HG02571 (cell line): ENCODE results near the gene PARN.

Experiments
- ATAC-seq: cut with Tn5 transposase; IDR thresholded peaks from one replicate; pipeline ENCODE4 v1.9.1; 2021; ENCODE audit warnings: mild to moderate bottlenecking, moderate library complexity; ENCODE audit not compliant: unreplicated experiment

The PARN gene

DNA sequence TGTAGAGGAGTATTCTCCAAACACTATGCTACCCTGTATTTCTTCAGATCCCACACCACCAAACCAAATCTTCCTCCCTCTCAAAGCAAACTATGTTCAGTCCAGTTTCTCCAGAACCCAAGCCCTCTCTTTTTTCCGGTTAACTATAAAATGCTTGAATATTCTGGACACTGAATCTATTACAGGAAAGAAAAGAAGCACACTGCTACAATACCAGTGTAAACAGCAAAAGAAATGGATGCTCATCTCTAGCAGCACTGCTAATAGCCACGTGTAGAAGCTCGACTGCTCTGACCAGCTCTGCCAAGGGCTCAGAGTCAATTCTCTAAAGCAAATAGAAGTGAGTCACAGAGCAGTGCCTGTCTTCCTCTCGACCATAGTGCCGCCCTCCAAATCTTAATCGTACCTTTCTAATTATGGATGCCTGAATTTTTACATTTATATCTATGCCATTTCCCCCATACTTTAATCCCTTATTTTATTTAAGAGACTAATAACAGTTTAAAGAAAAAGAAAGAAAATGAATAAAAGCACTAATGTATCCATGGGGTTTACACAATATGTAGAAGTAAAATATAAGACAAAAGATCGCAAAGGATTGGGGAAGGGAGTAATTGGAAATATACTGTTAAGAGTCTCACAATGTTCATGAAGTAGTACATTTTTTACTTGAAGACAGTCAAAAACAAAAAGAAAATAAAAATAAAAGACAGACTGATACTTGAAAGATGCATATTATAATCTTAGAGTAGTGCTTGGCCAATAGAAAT is 154.5 kb downstream of the PARN start:
- ATAC-seq, result no peak

DNA sequence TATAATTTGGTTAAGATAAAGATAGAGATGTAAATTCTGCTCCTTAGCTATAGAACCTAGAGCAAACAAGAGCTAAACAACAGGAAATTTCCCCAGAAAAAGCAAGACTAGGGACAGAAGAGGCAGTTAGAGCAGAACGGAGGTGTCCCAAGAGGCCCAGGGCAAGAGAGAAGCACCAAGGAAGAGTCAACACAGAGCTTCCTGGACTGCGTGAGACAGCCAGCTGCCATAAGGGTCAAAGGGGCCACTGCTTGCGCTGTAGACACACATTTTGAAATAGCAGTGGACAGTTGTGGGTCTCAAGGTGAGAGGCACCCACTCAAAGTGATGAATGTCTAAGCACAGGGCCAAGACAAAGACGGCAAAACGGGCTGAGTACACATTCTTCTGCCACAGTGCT is 156.6 kb downstream of the PARN start:
- ATAC-seq, result no peak

DNA sequence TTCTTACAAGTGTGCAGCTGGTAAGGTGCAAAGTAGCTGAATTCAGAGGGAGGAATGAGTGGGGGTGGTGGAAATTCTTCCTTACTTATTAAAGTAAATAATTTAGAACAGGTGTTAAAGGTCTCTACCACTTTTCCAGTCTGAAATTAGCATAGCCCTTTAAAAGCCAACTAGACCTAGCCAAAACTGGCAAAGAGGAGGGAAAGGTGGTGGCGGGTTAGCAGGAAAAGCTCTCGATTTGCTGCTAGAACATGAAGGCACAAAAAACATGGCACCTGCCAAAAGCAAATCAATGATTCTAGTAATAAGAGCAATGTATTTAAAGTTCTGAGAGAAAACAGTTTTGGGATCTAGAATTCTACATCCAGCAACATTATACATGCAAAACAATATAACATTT is 157.7 kb downstream of the PARN start:
- ATAC-seq, result no peak

DNA sequence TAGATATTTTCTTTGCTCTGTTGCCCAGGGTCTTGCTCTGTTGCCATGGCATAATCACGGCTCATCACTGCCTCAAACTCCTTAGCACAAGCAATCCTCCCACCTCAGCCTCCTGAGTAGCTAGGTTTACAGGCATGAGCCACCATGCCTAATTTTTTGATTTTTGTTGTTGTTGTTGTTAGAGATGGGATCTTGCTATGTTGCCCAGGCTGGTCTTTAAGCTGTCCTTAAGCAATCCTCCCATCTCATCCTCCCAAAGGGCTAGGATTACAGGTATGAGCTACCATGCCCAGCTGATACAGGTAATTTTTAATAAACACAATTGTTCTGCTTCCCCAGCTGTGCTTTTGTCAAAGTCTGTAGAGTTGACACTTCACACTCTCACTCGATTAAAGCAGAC is 159.3 kb downstream of the PARN start:
- ATAC-seq, result no peak

DNA sequence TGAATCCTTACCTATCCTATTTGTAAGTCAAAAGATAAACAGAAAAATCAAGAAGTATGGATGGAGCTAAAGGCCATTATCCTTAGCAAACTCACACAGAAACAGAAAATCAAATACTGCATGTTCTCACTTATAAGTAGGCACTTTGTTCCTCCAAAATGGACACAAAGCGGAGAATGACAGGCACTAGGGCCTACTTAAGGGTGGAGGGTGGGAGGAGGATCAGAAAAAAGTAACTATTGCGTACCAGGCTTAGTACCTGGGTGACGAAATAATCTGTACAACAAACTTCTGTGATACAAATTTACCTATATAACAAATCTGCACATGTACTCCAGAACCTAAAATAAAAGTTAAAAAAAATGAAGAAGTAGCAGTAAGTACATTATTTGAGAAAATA is 164.3 kb downstream of the PARN start:
- ATAC-seq, result no peak

DNA sequence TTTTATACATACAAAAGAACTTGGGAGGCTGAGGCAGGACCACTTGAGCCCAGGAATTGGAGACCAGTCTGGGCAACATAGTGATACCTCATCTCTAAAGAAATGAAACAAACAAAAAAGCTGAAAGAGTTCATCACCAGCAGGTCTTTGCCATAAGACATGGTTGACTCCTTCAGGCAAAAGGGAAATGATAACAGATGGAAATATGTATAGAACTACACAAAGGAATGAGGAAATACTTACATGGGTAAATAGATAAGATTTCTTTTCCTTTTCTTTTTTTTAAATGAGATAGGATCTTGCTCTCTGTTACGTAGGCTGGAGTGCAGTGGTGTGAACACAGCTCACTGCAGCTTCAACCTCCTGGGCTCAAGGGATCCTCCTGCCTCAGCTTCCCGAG is 165.3 kb downstream of the PARN start:
- no peak for ATAC-seq

DNA sequence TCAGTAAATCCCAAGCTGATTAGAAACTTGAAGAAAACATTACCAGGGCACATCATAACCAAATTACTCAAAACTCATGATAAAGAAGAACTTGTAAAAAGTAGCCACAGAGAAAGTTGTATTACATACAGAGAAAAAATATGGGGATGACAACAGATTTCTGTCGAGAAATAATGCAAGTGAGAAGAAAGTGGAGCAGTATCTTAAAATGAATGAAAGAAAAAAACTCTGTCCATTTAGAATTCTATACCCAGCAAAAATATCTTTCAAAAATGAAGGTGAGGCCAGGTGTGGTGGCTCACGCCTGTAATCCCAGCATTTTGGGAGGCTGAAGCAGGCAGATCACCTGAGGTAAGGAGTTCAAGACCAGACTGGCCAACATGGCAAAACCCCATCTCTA is 165.9 kb downstream of the PARN start:
- ATAC-seq, result no peak

DNA sequence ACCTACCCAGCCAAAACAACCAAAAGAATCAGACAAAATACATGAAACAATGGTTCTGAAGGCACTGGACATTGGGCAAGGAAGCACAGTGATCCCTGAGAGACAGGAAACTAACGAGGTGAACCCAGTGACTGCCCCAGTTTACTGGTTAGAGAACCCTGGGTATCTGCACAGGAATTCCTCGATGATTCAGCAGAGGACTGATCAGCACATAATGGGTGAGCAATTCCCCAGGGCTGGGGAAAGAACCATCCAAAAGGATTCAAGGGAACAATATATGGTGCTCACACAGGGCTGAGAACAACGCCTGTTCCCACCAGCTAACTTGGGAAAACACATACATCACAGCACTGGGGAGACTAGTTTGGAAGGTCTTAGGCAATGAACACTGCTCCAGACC is 167.2 kb downstream of the PARN start:
- ATAC-seq, result no peak

DNA sequence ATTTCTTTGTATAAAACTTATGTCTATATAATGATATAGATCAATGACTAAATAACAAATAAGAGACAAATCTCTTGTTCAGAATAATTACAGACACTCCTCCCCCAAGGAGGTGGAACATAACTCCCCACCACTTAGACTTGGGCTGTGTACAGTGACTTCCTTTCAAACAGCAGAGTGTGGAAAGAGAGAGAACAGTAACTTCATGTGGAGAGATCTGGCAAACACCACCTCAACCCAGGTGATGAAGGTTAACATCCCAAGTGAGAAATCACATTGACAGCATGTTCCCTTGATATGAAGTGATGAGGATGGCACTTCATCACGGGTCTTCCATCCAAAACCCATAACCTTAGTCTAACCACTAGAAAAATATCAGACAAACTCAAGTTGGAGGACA is 169.3 kb downstream of the PARN start:
- ATAC-seq, result no peak

DNA sequence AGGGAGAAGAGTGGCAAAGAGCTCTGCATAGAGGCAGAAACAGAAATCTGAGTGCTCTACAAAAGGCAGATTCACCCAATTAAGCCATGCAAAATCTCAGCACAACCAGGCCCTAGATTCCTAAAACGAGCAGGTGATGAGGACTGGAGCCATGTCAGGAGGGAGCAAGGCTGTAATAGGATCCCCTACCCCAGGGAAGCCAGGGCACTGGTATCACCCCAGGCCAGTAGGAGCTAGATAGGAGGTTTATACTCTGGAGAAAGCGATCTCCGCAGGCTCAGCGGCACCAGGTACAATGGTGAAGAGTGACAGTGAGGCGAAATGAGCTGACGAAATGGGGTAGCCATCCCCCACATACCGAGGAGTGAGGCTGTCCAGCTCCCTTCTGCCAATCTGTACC is 171.5 kb downstream of the PARN start:
- no peak for ATAC-seq

DNA sequence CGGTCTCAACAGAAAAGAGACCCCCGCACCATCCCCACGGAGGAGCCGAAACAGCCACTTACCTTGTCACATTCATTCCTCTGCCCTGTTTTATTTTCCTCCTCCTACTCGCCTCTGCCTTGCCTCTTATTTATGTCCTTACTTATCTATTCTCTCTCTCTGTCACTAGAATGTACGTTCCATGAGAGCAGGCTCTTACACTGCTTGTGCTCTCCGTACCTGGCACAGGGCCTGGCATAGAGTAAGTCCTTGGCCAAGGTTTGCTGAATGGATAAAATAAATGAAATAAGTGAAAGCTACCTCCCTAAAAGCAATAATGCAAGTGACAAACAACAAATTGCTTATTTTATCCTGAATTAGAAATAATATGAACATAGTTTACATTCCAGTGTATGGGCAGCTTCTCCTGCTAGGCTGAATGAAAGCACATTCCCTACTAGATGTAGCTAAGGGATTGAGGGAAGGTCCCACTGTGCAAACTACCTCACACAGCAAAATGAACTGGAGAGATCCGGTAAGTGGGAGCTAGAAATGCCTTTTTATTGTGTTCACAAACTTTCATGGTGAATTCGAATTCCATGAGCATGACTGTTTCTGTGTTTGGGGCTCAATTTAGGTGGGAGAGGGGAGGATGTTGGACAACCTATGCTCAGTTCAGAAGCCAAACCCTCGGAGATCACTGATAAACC is 173.1 kb downstream of the PARN start:
- no peak for ATAC-seq

DNA sequence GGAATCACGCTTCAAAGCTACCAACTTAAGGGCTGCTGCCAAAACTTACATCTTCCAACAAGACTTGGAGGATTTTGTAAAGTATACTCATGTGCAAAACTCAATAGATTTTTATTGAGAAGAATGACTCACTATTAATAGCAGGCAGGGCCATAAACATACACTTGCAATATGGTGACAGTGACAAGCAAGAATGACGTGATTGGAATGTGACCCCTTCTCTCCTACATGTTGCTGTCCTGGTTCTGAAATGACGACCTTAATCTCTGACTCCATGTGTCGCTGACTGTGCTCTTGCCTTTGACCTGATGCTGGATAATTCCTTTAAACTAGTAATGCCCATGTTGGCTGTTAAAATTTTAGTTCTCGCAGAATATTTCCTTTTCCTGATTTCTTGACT is 174.5 kb downstream of the PARN start:
- no peak for ATAC-seq

DNA sequence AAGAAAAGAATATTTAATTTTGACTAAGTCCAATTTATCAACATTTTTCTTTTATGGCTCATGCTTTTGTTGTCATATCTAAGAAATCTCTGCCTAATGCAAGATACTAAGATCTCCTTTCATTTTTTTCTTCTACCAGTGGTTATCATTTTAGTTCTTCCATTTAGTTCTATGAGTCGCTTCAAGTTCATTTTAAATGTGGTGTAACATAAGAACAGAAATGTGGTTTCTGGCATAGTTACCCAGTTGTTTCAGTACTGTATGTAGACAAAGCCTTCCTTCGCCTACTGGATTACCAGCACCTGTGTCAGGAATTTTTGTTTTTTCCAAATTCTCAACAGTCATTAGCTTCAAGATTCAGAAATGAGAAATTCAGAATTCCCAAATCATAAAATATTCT is 175.7 kb downstream of the PARN start:
- ATAC-seq, result no peak

DNA sequence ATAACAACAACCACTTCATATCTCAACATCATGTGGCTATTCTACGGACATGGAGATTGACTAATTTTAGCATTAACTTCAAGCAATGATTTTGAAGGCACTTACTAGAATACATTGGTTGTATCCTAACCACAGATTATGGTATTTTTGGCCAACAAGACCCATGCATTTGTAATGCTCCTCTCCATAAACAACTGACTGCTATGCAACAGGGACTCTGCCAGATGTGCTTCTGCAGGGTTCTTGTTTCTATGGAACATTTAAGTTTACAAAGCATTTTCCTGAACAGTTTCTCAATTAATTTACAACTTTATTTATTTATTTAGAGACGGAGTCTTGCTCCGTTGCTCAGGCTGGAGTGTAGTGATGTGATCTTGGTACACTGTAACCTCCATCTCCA is 178.0 kb downstream of the PARN start:
- ATAC-seq, result no peak

DNA sequence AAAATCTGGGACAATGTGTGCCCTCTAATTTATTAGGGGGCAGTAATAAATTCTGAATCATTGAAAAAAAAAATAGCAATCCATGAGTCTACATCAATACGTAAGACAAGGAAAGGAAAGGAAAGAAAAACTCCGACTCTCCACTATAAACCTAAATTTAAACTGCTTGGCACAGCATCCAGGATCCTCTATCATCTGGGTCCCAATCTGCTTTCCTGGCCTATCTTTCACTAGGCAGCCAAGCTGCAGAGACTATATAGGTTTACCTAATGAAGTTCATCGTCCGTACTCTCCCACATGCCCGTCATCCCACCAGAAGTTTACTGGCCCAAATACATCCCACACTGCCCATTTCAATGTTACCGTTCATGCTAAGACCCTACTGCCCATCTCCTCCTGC is 179.2 kb downstream of the PARN start:
- ATAC-seq, result no peak

DNA sequence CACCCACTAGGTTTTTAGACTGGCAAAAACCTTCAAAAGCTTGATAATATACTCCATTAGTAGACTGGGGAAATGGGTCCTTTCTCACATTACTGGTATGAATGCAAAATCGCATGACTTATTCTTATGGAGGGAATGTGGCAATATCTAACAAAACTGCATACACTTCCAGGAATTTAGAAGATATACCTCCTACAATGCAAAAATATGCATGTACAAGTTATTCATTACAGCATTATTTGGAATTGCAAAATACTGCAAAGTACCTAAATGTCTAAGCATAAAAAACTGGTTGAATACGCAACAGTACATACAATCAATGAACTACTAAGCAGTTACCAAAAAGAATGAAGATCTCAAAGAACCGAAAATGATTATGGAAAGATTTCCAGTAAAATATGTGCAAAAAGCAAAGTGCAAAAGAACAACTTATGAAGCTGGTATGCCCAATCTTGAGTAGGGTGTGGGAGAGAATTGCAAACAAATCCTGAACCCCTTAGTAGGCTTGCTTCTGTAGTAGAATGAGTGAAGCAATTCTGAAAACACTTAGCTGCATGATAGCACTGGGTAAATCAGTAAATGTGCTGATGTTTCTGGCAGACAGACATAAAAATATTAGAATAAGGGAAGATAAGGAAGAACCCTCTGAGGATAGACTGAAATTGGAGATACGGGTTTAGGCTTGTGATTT is 180.1 kb downstream of the PARN start:
- ATAC-seq, result no peak

DNA sequence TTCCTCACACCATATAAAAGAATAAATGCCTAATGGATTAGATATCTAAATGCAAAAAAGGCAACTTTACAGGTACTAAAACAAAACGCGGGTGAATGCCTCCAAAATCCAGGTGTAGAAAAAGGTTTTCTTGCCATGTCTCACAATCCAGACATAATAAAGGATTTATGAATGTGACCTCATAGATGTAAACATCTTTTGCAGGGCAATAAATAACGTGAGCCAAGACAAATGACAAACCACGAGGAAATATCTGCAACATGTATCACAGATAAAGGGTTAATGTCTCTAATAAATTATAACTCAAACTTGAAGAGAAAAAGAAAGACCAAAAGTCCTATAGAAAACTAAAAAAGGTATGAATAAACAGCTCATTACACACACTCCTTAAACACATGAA is 180.7 kb downstream of the PARN start:
- no peak for ATAC-seq

DNA sequence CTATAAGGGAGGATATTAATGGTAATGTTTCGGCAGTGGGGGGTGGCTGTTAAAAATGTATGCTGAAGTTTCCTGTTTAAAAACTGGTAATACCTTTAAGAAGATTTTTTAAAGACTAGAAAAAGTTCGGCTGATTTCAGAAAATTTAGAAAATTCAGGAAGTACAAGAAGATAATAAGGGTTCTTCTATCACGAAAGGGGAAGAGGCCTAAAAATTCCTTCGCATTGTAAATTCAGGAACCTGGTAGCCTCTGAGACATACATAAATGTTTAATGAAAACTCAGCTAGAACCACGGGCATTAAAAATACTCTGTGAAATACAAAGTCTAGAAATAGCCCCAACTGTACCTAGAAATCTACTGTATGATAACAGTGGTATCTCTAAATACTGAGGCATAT is 181.2 kb downstream of the PARN start:
- no peak for ATAC-seq

DNA sequence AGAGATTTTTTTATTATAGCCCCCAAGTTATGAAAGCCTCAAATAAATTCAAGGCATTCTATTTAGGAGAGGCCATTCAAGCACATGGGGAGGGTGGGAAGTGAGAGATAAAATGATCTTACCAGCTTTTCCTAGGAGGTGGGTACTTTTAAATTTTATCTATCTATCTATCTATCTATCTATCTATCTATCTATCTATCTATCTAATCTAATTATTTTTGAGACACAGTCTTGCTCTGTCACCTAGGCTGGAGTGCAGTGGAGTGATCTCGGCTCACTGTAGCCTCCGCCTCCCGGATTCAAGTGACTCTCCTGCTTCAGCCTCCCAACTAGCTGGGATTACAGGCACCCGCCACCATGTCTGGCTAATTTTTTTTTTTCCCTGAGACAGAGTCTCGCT is 182.3 kb downstream of the PARN start:
- no peak for ATAC-seq

DNA sequence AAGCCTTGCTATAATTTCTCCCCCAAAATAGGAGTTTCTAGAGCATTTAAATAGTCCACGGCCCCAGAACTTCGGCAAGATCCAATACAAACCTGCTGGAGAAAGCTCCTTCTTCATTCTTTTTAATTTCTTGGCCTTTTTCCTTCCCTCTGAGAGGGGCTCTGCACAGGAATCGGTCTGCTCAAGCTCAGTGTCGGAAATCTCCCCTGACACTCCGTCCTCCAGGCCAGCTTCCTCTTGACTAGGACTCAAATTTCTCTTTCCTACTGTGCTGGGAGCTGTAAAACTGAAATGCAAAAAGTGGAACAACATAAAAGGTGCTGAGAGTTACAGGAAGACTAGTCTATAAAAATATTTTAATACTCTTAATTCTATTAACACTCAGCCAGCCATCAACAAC is 183.3 kb downstream of the PARN start:
- no peak for ATAC-seq

DNA sequence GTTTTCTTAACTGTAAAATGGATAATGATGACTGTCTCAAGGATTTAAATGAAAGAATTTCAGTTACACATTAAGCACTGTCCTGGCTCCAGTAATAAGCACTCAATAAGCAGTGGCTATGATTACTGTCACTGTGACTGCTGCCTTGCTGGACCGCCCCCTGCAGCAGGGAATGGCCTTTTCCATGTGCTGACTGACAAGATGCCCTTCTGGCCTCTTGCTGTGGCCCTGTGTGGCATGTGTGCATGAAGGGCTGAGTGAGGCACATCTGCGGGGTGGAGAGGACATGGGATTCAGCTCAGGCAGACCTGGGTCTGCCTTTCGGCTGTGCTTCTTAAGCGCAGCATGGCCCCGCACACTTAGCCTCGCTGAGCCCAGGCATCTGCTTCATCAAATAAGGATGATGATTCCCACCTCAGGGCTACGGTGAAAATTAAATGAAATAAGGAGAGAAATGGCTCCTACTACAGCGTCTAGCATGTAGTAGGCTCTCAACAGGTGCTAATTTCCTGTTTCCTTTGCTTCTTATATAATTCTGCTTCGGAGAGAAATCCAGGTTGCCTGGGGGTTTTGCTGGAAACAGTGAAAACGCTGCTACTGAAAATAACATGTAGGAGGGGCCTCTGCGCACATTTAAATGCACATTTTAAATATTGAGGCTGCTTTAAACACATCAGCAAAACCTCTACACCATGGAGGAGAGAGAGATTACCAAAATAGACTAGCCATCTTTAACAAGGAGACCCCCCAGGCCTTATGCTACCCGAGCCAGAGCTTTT is 183.9 kb downstream of the PARN start:
- no peak for ATAC-seq
